ENCODE results near the gene FBXW8.

FBXW8 gene

GRCh38 chr12:117042171-117042842 is 131.6 kb downstream of the FBXW8 start:
- Histone ChIP-seq H3K9ac (ENCODE audit: low read depth, low read length, poor library complexity) (peak overlapping the region; percentile 61), H2BK12ac (ENCODE audit: low read length) (peak overlapping the region; percentile 30), H3K4me3 (ENCODE audit: low read length in 2 of 2) (no peak overlapping the region), H2BK120ac (ENCODE audit: low read depth, low read length) (no peak overlapping the region), H2BK5ac (ENCODE audit: low read length) (no peak overlapping the region), H4K8ac (ENCODE audit: low read depth, low read length) (peak overlapping the region; percentile 57), H2BK15ac (ENCODE audit: low read length) (peak overlapping the region; percentile 41), H2AFZ (ENCODE audit: low read length) (no peak overlapping the region), H3K27ac (replicated peaks; ENCODE audit: low read length) (no peak overlapping the region), H3K4me1 (ENCODE audit: control insufficient read depth in 2 of 2, insufficient read depth in 1 of 2, low read depth in 1 of 2, low read length in 2 of 2) (peaks cover 13 to 17% of the 10 kb centered on the region in 2 donors), H3K9me3 (replicated peaks in 1 of 2; ENCODE audit: control insufficient read depth in 2 of 2, insufficient read depth in 1 of 2, low read depth in 1 of 2, low read length in 2 of 2) (peaks cover 0 to 4% of the 10 kb centered on the region in 2 donors), H3K4me2 (ENCODE audit: insufficient read depth, low read length, poor library complexity, severe bottlenecking) (no peak overlapping the region), H2AK5ac (ENCODE audit: low read depth, low read length) (peak overlapping the region; percentile 32), H3K18ac (ENCODE audit: low read length) (peak overlapping the region; percentile 91), H3K36me3 (replicated peaks in 1 of 2; ENCODE audit: control insufficient read depth in 2 of 2, insufficient read depth in 2 of 2, low read length in 2 of 2) (peaks cover 0 to 3% of the 10 kb centered on the region in 2 donors), H3K4ac (ENCODE audit: low read length) (no peak overlapping the region), H3K14ac (ENCODE audit: low read length) (peak overlapping the region; percentile 75), H4K91ac (ENCODE audit: low read depth, low read length, poor library complexity) (no peak overlapping the region), H3K79me1 (ENCODE audit: low read depth, low read length) (no peaks in the 10 kb centered on the region), H3K23ac (ENCODE audit: low read depth, low read length, poor library complexity) (peak overlapping the region; percentile 75), H3K27me3 (ENCODE audit: control insufficient read depth in 3 of 3, insufficient read depth in 3 of 3, low read depth in 1 of 3, low read length in 3 of 3) (no peaks in the 10 kb centered on the region)
- WGBS, 2 donors (ENCODE audit: extremely low coverage in 2 of 2, insufficient read length in 2 of 2, insufficient replicate concordance in 1 of 2), result no CpG with 5 or more reads among the region's 23 CpGs
- no peak for DNase-seq (ENCODE audit: low spot score)

- H3K27me3 ChIP-seq (ENCODE audit: control insufficient read depth in 3 of 3, insufficient read depth in 3 of 3, low read depth in 1 of 3, low read length in 3 of 3), result no peaks in the 10 kb centered on the region
- peaks cover 0 to 3% of the 10 kb centered on the region in 2 donors for H3K36me3 ChIP-seq (replicated peaks in 1 of 2; ENCODE audit: control insufficient read depth in 2 of 2, insufficient read depth in 2 of 2, low read length in 2 of 2)
- no peak overlapping the region for H2BK120ac ChIP-seq (ENCODE audit: low read depth, low read length)
- H3K23ac ChIP-seq (ENCODE audit: low read depth, low read length, poor library complexity), result no peak overlapping the region
- no peak overlapping the region for H3K9ac ChIP-seq (ENCODE audit: low read depth, low read length, poor library complexity)
- H4K91ac ChIP-seq (ENCODE audit: low read depth, low read length, poor library complexity), result no peak overlapping the region
- no peak overlapping the region for H3K14ac ChIP-seq (ENCODE audit: low read length)
- no peak overlapping the region for H3K4me3 ChIP-seq (ENCODE audit: low read length in 2 of 2)
- no peaks in the 10 kb centered on the region for H3K79me1 ChIP-seq (ENCODE audit: low read depth, low read length)
- no peak overlapping the region for H2BK12ac ChIP-seq (ENCODE audit: low read length)
- peaks cover 0 to 4% of the 10 kb centered on the region in 2 donors for H3K9me3 ChIP-seq (replicated peaks in 1 of 2; ENCODE audit: control insufficient read depth in 2 of 2, insufficient read depth in 1 of 2, low read depth in 1 of 2, low read length in 2 of 2)
- no peak overlapping the region for H2AK5ac ChIP-seq (ENCODE audit: low read depth, low read length)
- peaks cover 14 to 15% of the 10 kb centered on the region in 2 donors for H3K4me1 ChIP-seq (ENCODE audit: control insufficient read depth in 2 of 2, insufficient read depth in 1 of 2, low read depth in 1 of 2, low read length in 2 of 2)
- H2AFZ ChIP-seq (ENCODE audit: low read length), result no peak overlapping the region
- DNase-seq (ENCODE audit: low spot score), result no peak
- no peak overlapping the region for H3K4me2 ChIP-seq (ENCODE audit: insufficient read depth, low read length, poor library complexity, severe bottlenecking)
- no peak overlapping the region for H3K27ac ChIP-seq (replicated peaks; ENCODE audit: low read length)
- no peak overlapping the region for H3K18ac ChIP-seq (ENCODE audit: low read length)
- no peak overlapping the region for H4K8ac ChIP-seq (ENCODE audit: low read depth, low read length)
- no peak overlapping the region for H2BK5ac ChIP-seq (ENCODE audit: low read length)
- no peak overlapping the region for H3K4ac ChIP-seq (ENCODE audit: low read length)
- no CpG with 5 or more reads among the region's 6 CpGs for WGBS, 2 donors (ENCODE audit: extremely low coverage in 2 of 2, insufficient read length in 2 of 2, insufficient replicate concordance in 1 of 2)
- H2BK15ac ChIP-seq (ENCODE audit: low read length), result peak overlapping the region; percentile 41
Measured at GRCh38 chr12:117042862-117043261, 132.1 kb downstream of the FBXW8 start.

- Histone ChIP-seq H2AFZ (ENCODE audit: low read length) (no peak overlapping the region), H3K27me3 (ENCODE audit: control insufficient read depth in 3 of 3, insufficient read depth in 3 of 3, low read depth in 1 of 3, low read length in 3 of 3) (no peaks in the 10 kb centered on the region), H2BK5ac (ENCODE audit: low read length) (no peak overlapping the region), H2BK120ac (ENCODE audit: low read depth, low read length) (no peak overlapping the region), H3K23ac (ENCODE audit: low read depth, low read length, poor library complexity) (no peak overlapping the region), H3K14ac (ENCODE audit: low read length) (peak overlapping the region; percentile 82), H3K4me1 (ENCODE audit: control insufficient read depth in 2 of 2, insufficient read depth in 1 of 2, low read depth in 1 of 2, low read length in 2 of 2) (peaks cover 18% of the 10 kb centered on the region in 2 donors), H2BK12ac (ENCODE audit: low read length) (no peak overlapping the region), H4K91ac (ENCODE audit: low read depth, low read length, poor library complexity) (no peak overlapping the region), H3K18ac (ENCODE audit: low read length) (peak overlapping the region; percentile 48), H3K36me3 (replicated peaks in 1 of 2; ENCODE audit: control insufficient read depth in 2 of 2, insufficient read depth in 2 of 2, low read length in 2 of 2) (peaks cover 0 to 3% of the 10 kb centered on the region in 2 donors), H3K4ac (ENCODE audit: low read length) (no peak overlapping the region), H2BK15ac (ENCODE audit: low read length) (no peak overlapping the region), H3K9me3 (replicated peaks in 1 of 2; ENCODE audit: control insufficient read depth in 2 of 2, insufficient read depth in 1 of 2, low read depth in 1 of 2, low read length in 2 of 2) (peaks cover 0 to 4% of the 10 kb centered on the region in 2 donors), H3K4me2 (ENCODE audit: insufficient read depth, low read length, poor library complexity, severe bottlenecking) (no peak overlapping the region), H3K4me3 (ENCODE audit: low read length in 2 of 2) (no peak overlapping the region), H3K9ac (ENCODE audit: low read depth, low read length, poor library complexity) (no peak overlapping the region), H3K27ac (replicated peaks; ENCODE audit: low read length) (no peak overlapping the region), H4K8ac (ENCODE audit: low read depth, low read length) (no peak overlapping the region), H3K79me1 (ENCODE audit: low read depth, low read length) (no peaks in the 10 kb centered on the region), H2AK5ac (ENCODE audit: low read depth, low read length) (peak overlapping the region; percentile 88)
- WGBS, 2 donors (ENCODE audit: extremely low coverage in 2 of 2, insufficient read length in 2 of 2, insufficient replicate concordance in 1 of 2), result no CpG with 5 or more reads among the region's 11 CpGs
- no peak for DNase-seq (ENCODE audit: low spot score)
Measured at GRCh38 chr12:117044311-117044710, 133.6 kb downstream of the FBXW8 start.

- Histone ChIP-seq H2BK15ac (ENCODE audit: low read length) (no peak overlapping the region), H4K91ac (ENCODE audit: low read depth, low read length, poor library complexity) (no peak overlapping the region), H3K9ac (ENCODE audit: low read depth, low read length, poor library complexity) (no peak overlapping the region), H4K8ac (ENCODE audit: low read depth, low read length) (no peak overlapping the region), H3K23ac (ENCODE audit: low read depth, low read length, poor library complexity) (no peak overlapping the region), H3K27ac (replicated peaks; ENCODE audit: low read length) (no peak overlapping the region), H2BK120ac (ENCODE audit: low read depth, low read length) (no peak overlapping the region), H2BK12ac (ENCODE audit: low read length) (no peak overlapping the region), H3K4ac (ENCODE audit: low read length) (no peak overlapping the region), H3K36me3 (replicated peaks in 1 of 2; ENCODE audit: control insufficient read depth in 2 of 2, insufficient read depth in 2 of 2, low read length in 2 of 2) (peaks cover 0 to 2% of the 10 kb centered on the region in 2 donors), H2BK5ac (ENCODE audit: low read length) (no peak overlapping the region), H3K18ac (ENCODE audit: low read length) (peak overlapping the region; percentile 67), H3K9me3 (replicated peaks in 1 of 2; ENCODE audit: control insufficient read depth in 2 of 2, insufficient read depth in 1 of 2, low read depth in 1 of 2, low read length in 2 of 2) (peaks cover 0 to 4% of the 10 kb centered on the region in 2 donors), H3K4me1 (ENCODE audit: control insufficient read depth in 2 of 2, insufficient read depth in 1 of 2, low read depth in 1 of 2, low read length in 2 of 2) (peaks cover 18% of the 10 kb centered on the region in 2 donors), H3K79me1 (ENCODE audit: low read depth, low read length) (no peaks in the 10 kb centered on the region), H3K27me3 (ENCODE audit: control insufficient read depth in 3 of 3, insufficient read depth in 3 of 3, low read depth in 1 of 3, low read length in 3 of 3) (no peaks in the 10 kb centered on the region), H3K4me3 (ENCODE audit: low read length in 2 of 2) (no peak overlapping the region), H2AFZ (ENCODE audit: low read length) (peak overlapping the region; percentile 81), H2AK5ac (ENCODE audit: low read depth, low read length) (peak overlapping the region; percentile 88), H3K4me2 (ENCODE audit: insufficient read depth, low read length, poor library complexity, severe bottlenecking) (no peak overlapping the region), H3K14ac (ENCODE audit: low read length) (no peak overlapping the region)
- WGBS, 2 donors (ENCODE audit: extremely low coverage in 2 of 2, insufficient read length in 2 of 2, insufficient replicate concordance in 1 of 2), result no CpG with 5 or more reads among the region's 13 CpGs
- DNase-seq (ENCODE audit: low spot score), result no peak
Measured at GRCh38 chr12:117044790-117045159, 134.0 kb downstream of the FBXW8 start.

All from neuronal stem cell (in vitro differentiated cells).